GM10847 (cell line): ENCODE results near the gene IRF8.

ENCODE experiments used
- POLR2A ChIP-seq: IDR thresholded peaks from 2 replicates; pipeline ENCODE4 v1.6.1; 2011; ENCODE audit not compliant: insufficient read length; ENCODE audit errors: extremely low read depth

Gene IRF8

DNA sequence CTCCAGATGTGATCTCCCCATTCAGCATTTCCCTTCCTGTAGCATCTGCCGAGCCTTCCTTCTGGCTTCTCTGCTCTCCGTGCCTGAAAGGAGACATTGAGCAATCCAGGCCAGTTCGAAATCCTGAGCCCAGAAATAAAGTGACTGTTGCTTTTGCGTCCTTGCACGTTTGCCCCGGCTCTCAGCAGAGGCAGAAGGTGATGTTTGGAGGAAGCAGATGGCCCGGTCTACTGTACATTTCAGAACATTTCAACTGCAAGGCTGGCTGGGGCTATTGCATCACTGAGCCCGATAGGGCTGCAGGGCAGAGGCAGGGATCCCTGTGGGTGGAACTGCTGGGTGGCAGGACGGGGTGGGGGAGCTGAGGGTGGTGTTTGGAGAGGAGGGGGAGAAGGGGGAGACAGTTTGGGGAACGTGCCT is 29.4 kb downstream of the IRF8 start:
- TF ChIP-seq POLR2A = no peak

DNA sequence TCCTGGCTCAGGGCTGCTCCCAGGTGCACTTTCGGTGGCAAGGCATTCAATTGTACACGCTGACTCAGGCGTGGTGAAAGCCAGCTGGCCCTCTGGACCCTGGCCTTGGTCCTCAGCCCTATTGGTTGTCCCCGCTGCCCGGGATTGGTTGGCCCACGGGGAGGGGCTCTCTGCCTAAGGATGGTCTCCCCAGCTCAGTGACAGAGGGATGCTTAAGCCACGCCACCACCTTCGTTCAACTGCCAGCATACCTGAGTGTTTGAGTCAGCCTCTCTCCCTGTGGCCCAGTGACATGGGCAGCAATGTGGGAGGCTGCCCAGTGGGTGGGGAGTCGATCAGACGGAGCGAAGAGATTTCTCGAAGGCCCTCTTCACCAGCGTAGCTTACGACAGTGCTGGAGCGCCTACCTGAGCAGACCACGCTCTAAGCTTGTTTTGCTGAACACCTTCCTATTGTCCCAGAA is 30.3 kb downstream of the IRF8 start:
- TF ChIP-seq POLR2A = no peak

DNA sequence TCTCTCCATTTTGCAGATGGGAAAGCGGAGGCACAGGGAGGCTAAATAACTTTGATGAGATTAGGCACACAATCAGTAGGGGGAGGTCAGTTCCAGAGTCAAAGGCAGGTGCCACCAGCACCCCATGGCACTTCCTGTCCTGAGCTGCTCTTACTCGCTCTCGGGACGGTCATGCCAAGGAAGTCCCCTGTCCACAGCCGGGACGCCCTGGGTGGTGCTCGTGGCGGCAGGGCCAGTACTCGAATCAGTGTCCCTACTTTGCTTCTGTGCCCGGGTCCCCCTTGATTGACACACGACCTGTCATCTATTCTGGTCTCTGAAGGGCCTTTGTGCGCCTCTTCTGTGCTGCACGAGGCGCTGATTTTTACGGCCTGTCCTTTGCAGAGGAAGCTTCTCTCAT is 31.3 kb downstream of the IRF8 start:
- TF ChIP-seq POLR2A = no peak

- TF ChIP-seq POLR2A = no peak
These were observed 32.8 kb downstream of the IRF8 start for GRCh38 chr16:85931596-85932402.

- TF ChIP-seq POLR2A = no peak
These were observed 35.2 kb downstream of the IRF8 start for GRCh38 chr16:85934210-85934609.

- no peak for TF ChIP-seq POLR2A
These were observed 36.5 kb downstream of the IRF8 start for GRCh38 chr16:85935391-85935973.

DNA sequence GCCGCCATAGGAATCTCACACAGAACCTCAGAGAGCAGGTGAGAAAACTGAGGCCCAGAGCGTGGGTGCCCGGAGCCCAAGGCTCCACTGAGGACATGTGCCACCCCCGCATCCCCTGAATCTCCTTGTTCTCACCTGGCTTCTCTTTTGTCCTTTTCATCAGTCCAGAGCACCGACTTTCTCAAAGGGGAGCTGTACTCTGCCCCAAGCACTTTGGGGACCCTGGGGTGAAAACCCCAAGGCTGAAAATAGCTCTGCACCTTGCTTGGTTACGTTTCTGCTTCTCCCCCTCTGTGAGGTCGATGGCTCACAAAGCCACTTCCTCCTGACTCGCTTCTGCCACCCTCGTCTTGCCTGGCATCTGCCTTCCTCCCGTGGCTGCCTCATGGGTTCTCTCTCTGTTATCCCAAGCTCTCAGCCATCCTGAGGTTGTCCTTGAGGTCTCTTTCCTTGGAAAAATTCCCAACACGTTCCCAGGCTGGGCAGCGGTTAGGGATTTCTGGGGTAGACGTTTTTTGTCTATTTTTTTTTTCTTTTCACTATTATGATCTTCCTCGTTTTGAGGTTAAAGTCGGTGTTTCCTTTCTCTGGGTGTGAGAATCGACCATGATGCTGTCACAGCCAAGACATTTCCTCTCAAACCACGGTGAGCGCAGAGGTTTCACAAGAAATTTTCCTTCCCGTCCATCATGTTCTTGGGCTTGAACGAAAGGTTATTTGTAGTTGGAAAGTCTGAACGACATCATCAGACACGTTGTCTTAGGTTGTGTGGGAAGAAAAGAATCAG is 37.2 kb downstream of the IRF8 start:
- no peak for TF ChIP-seq POLR2A

DNA sequence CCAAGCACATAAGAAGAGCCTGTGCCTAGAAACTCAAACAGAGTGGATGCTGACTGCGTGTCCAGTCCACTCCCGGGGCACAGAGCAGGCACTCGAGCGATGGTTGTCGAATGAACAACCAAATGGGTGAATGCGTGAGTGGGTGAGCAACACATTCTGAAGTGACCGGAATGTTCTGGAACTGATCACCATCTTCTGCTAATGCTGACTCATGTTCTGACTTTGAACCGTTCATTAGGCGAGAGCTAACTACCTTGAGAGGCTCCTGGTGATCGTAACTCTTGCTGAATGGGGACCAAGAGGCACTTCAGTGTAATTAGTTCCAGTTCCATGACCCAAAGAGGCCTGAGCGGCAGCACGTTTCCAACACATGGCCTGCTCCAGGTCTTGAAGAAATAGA is 37.9 kb downstream of the IRF8 start:
- TF ChIP-seq POLR2A = no peak

DNA sequence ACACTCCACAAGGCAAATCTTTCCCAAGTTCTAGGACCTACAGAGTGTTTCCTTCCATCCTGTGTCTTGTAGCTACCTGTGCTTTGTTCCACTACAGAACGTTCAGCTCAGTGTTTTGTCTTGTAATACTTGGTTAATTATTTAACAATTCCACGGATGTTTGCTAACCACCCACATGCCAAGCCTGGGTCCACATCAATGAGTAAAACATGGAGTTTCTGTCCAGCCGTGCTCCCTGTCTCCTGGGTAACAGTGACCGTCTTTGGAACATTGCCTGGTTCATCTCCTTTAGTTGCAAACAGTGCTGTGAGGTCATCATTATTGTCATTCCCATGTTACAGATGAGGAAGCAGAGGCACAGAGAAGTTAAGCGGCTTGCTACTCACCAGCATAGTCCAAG is 41.3 kb downstream of the IRF8 start:
- no peak for TF ChIP-seq POLR2A

GRCh38 chr16:85941863-85942644 is 43.1 kb downstream of the IRF8 start:
- TF ChIP-seq POLR2A = no peak

GRCh38 chr16:85943711-85944110 is 44.7 kb downstream of the IRF8 start:
- no peak for TF ChIP-seq POLR2A

GRCh38 chr16:85944572-85945423 is 45.8 kb downstream of the IRF8 start:
- no peak for TF ChIP-seq POLR2A

DNA sequence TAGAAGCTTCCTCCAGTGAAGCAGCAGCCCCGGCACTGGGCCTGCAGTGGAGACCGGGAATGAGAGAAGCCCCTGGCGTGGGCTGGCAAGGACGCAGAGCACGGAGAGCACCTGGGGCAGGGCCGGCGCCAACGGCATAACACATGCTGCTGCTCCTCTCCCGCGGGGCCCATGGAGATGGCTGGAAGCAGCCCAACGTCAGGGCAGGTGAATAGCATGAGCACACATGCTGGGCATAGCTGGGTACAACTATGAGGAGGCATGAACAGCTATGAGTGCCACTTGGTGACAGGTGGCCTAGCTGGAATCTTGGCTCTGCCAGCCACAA is 46.4 kb downstream of the IRF8 start:
- TF ChIP-seq POLR2A = no peak

DNA sequence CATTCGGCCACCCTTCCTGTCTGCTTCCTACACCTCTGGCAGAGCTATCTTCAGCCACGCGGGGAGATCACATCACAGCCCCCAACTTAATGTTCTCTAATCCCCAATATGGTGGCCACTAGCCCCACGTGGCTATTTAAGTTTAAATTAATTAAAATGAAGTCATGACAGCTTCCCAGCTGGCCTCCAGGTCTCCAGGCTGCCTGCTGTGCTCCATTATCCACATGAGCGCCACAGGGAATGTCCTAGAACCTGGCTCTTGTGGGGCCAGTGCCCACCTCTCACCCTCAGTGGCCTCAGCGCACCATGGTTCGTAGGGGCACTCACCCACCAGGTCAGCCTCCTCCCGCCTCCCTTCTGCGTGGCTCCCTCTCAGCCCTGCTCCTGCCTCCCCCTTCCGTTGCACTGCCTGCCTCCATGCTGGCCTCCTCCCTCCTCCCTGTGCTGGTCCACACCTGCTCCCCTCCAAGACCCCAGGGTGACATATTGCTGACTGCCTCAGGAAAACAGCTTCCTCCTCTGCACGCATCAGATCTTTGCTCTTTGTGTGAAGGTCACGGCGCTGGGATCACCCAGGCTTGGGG is 47.7 kb downstream of the IRF8 start:
- TF ChIP-seq POLR2A = no peak
